GM23248 (cell line): Measurements from ENCODE around the gene GRIK3. TPM values are rescaled to one million over a fixed set of nuclear protein-coding genes. Genes with fewer than 3 reads are reported as not detected.
"Not testable (repeated sequence)": the region's sequence is repeated elsewhere in the genome, so short reads cannot be mapped to it uniquely, and the experiment has no call there.

ENCODE experiments used
- DNase-seq: peaks from one replicate; pipeline ENCODE4 v3.0.0-alpha.2; 2015
- H2AFZ ChIP-seq: fragments of 200-600 bp; sonication (generic); 2 replicates; pipeline ENCODE4 v1.6.1; 2016; ENCODE audit warnings: antibody characterized with exemption
- H3F3A ChIP-seq: fragments of 200-600 bp; sonication (generic); 2 replicates; pipeline ENCODE4 v1.6.1; 2016; ENCODE audit warnings: mild to moderate bottlenecking, antibody characterized with exemption, mixed run types; ENCODE audit not compliant: insufficient read depth
- H3K27ac ChIP-seq: fragments of 200-600 bp; sonication (generic); 2 replicates; pipeline ENCODE4 v1.5.1; 2016; ENCODE audit warnings: mild to moderate bottlenecking
- H3K27me3 ChIP-seq: fragments of 200-600 bp; sonication (generic); replicated peaks from 2 replicates; pipeline ENCODE4 v1.6.1; 2016; ENCODE audit warnings: mild to moderate bottlenecking; ENCODE audit not compliant: insufficient read depth
- H3K36me3 ChIP-seq: fragments of 200-600 bp; sonication (generic); 2 replicates; pipeline ENCODE4 v1.6.1; 2016; ENCODE audit warnings: low read depth, mild to moderate bottlenecking
- H3K4me1 ChIP-seq: fragments of 200-600 bp; sonication (generic); 2 replicates; pipeline ENCODE4 v1.6.1; 2016; ENCODE audit warnings: mild to moderate bottlenecking; ENCODE audit not compliant: insufficient read depth
- H3K4me2 ChIP-seq: fragments of 200-600 bp; sonication (generic); one replicate; pipeline ENCODE4 v1.6.1; 2016; ENCODE audit warnings: mild to moderate bottlenecking; ENCODE audit not compliant: unreplicated experiment
- H3K4me3 ChIP-seq: fragments of 200-600 bp; sonication (generic); 2 replicates; pipeline ENCODE4 v1.5.1; 2016; ENCODE audit warnings: mild to moderate bottlenecking
- H3K79me2 ChIP-seq: fragments of 200-600 bp; sonication (generic); 2 replicates; pipeline ENCODE4 v1.6.1; 2016; ENCODE audit warnings: mild to moderate bottlenecking; ENCODE audit not compliant: insufficient read depth
- H3K9ac ChIP-seq: fragments of 200-600 bp; sonication (generic); 2 replicates; pipeline ENCODE4 v1.6.1; 2016; ENCODE audit warnings: mild to moderate bottlenecking
- H3K9me2 ChIP-seq: fragments of 200-600 bp; sonication (generic); 2 replicates; pipeline ENCODE4 v1.6.1; 2016; ENCODE audit warnings: mixed run types, mild to moderate bottlenecking, moderate library complexity; ENCODE audit not compliant: insufficient read depth
- H3K9me3 ChIP-seq: fragments of 200-600 bp; sonication (generic); one replicate; pipeline ENCODE4 v1.6.1; 2017; ENCODE audit warnings: low read depth
- H4K20me1 ChIP-seq: fragments of 200-600 bp; sonication (generic); 2 replicates; pipeline ENCODE4 v1.6.0; 2016; ENCODE audit not compliant: insufficient read depth
- EZH2 ChIP-seq: fragments of 200-600 bp; sonication (generic); IDR thresholded peaks from 2 replicates; pipeline ENCODE4 v1.6.1; 2018; ENCODE audit warnings: antibody characterized with exemption, mild to moderate bottlenecking; ENCODE audit not compliant: insufficient read depth, poor library complexity, severe bottlenecking
- EZH2phosphoT487 ChIP-seq: fragments of 200-600 bp; sonication (generic); IDR thresholded peaks from 2 replicates; pipeline ENCODE4 v1.6.1; 2018; ENCODE audit warnings: antibody characterized with exemption, moderate library complexity, mild to moderate bottlenecking, low read depth; ENCODE audit not compliant: insufficient read depth
- WGBS, 2 experiments: methylation state at CpG; one replicate each; pipeline ENCODE4 v1.1.6; 2015 to 2017; ENCODE audit warnings: low lambda C conversion rate in 2 of 2, low coverage in 1 of 2; ENCODE audit errors: missing lambda C conversion rate in 2 of 2; 5-methylcytosine and 5-hydroxymethylcytosine counted together
- in situ Hi-C: fragments of 300-500 bp; cut with MboI; formaldehyde crosslinking; loops from 2 replicates; pipeline ENCODE4 v1.15.0; 2020
- polyA plus RNA-seq: library from polyadenylated mRNA; unstranded; fragments of >200 nt; fragmentation: Nextera tagmentation; extraction: Ambion mirVana; gene quantifications from 2 replicates; pipeline ENCODE4 v1.2.1, GENCODE V29; 2016
- total RNA-seq: library from RNA; depleted of rRNA; stranded (reverse); fragments of >200 nt; shearing (Covaris generic); gene quantifications from 2 replicates; pipeline ENCODE4 v1.2.3, GENCODE V29; 2014

GRIK3 gene
- total and polyA plus RNA-seq, 2 experiments from 2014 or later = not detected

- Histone ChIP-seq H4K20me1 (no peaks in the 10 kb centered on the region), H3K4me2 (no peak overlapping the region), H3K9ac (no peak overlapping the region), H3K4me3 (no peak overlapping the region), H3F3A (no peaks in the 10 kb centered on the region), H3K79me2 (no peaks in the 10 kb centered on the region), H3K27ac (no peak overlapping the region), H2AFZ (no peak overlapping the region), H3K27me3 (no peaks in the 10 kb centered on the region), H3K36me3 (no peaks in the 10 kb centered on the region), H3K4me1 (no peaks in the 10 kb centered on the region), H3K9me3 (no peaks in the 10 kb centered on the region), H3K9me2 (no peaks in the 10 kb centered on the region)
- 40 to 42% methylated on average over 6 of the region's 6 CpGs for WGBS, 2 experiments
- TF ChIP-seq EZH2 (no peak), EZH2phosphoT487 (no peak)
- DNase-seq = no peak
- in situ Hi-C loops = no loop called here
Observed at GRCh38 chr1:36920801-36921405, 113.4 kb downstream of the GRIK3 start.

GRCh38 chr1:36920371-36920770 is 113.9 kb downstream of the GRIK3 start:
- H3K9me3 ChIP-seq = no peaks in the 10 kb centered on the region
- no peak overlapping the region for H3K4me3 ChIP-seq
- no peaks in the 10 kb centered on the region for H3K9me2 ChIP-seq
- WGBS, 2 experiments = 36 to 38% methylated on average over 3 of the region's 3 CpGs
- no peaks in the 10 kb centered on the region for H3K79me2 ChIP-seq
- no peak for TF ChIP-seq EZH2phosphoT487
- TF ChIP-seq EZH2 = no peak
- no peak overlapping the region for H3K9ac ChIP-seq
- H3K27me3 ChIP-seq = no peaks in the 10 kb centered on the region
- H3K27ac ChIP-seq = no peak overlapping the region
- H4K20me1 ChIP-seq = no peaks in the 10 kb centered on the region
- no peak for DNase-seq
- in situ Hi-C loops = no loop called here
- H3F3A ChIP-seq = no peaks in the 10 kb centered on the region
- no peaks in the 10 kb centered on the region for H3K36me3 ChIP-seq
- no peaks in the 10 kb centered on the region for H3K4me1 ChIP-seq
- no peak overlapping the region for H3K4me2 ChIP-seq
- no peak overlapping the region for H2AFZ ChIP-seq

GRCh38 chr1:36919491-36920145 is 114.7 kb downstream of the GRIK3 start:
- Histone ChIP-seq H3K27ac (no peak overlapping the region), H3K4me3 (no peak overlapping the region), H3K9me3 (no peaks in the 10 kb centered on the region), H3K9me2 (no peaks in the 10 kb centered on the region), H4K20me1 (no peaks in the 10 kb centered on the region), H2AFZ (no peak overlapping the region), H3K27me3 (no peaks in the 10 kb centered on the region), H3K4me1 (no peaks in the 10 kb centered on the region), H3K36me3 (no peaks in the 10 kb centered on the region), H3K4me2 (no peak overlapping the region), H3K9ac (no peak overlapping the region), H3K79me2 (no peaks in the 10 kb centered on the region), H3F3A (no peaks in the 10 kb centered on the region)
- in situ Hi-C loops = no loop called here
- no peak for DNase-seq
- 26 to 27% methylated on average over 9 of the region's 9 CpGs for WGBS, 2 experiments
- TF ChIP-seq EZH2 (no peak), EZH2phosphoT487 (no peak)

- Histone ChIP-seq H3K9me3 (no peaks in the 10 kb centered on the region), H3K79me2 (no peaks in the 10 kb centered on the region), H3K4me2 (no peak overlapping the region), H3K4me1 (no peaks in the 10 kb centered on the region), H4K20me1 (no peaks in the 10 kb centered on the region), H3K9me2 (no peaks in the 10 kb centered on the region), H3K4me3 (no peak overlapping the region), H3K27ac (no peak overlapping the region), H3K36me3 (no peaks in the 10 kb centered on the region), H2AFZ (no peak overlapping the region), H3K27me3 (no peaks in the 10 kb centered on the region), H3F3A (no peaks in the 10 kb centered on the region), H3K9ac (no peak overlapping the region)
- DNase-seq = no peak
- TF ChIP-seq EZH2phosphoT487 = no peak
- TF ChIP-seq EZH2 = no peak
- in situ Hi-C loops = no loop called here
- 32 to 37% methylated on average over 4 of the region's 4 CpGs for WGBS, 2 experiments
Observed at GRCh38 chr1:36918604-36919003, 115.7 kb downstream of the GRIK3 start.

GRCh38 chr1:36916542-36916941 is 117.8 kb downstream of the GRIK3 start:
- H3F3A ChIP-seq, in situ Hi-C loops, H3K9me2 ChIP-seq, H4K20me1 ChIP-seq, H3K4me1 ChIP-seq, H2AFZ ChIP-seq, H3K36me3 ChIP-seq, H3K9ac ChIP-seq, H3K9me3 ChIP-seq, H3K4me3 ChIP-seq, H3K27ac ChIP-seq, H3K4me2 ChIP-seq, H3K79me2 ChIP-seq, DNase-seq, H3K27me3 ChIP-seq: not testable (repeated sequence)
- WGBS, 2 experiments = 7 to 20% methylated on average over 3 of the region's 3 CpGs
